Progenitor cell of endocrine pancreas (in vitro differentiated cells): Measurements from ENCODE around the gene ARID5B. TPM values are rescaled to one million over a fixed set of nuclear protein-coding genes. Genes with fewer than 3 reads are reported as not detected.

Experiments
- DNase-seq: peaks from one replicate; pipeline ENCODE4 v3.0.0; 2021; ENCODE audit warnings: low spot score; ENCODE audit not compliant: unreplicated experiment
- H3K27ac Mint-ChIP-seq: 2 replicates; pipeline ENCODE4 v1.8.0; 2021; ENCODE audit warnings: mild to moderate bottlenecking, moderate library complexity, mixed read lengths
- H3K27me3 Mint-ChIP-seq: 2 replicates; pipeline ENCODE4 v1.8.0; 2021; ENCODE audit warnings: mixed read lengths
- H3K36me3 Mint-ChIP-seq: 2 replicates; pipeline ENCODE4 v1.8.0; 2022; ENCODE audit warnings: mixed read lengths; ENCODE audit not compliant: insufficient read depth
- H3K4me1 Mint-ChIP-seq: 2 replicates; pipeline ENCODE4 v1.8.0; 2021; ENCODE audit warnings: low read depth, mixed read lengths
- H3K4me3 Mint-ChIP-seq: 2 replicates; pipeline ENCODE4 v1.8.0; 2021; ENCODE audit warnings: low read depth, mild to moderate bottlenecking, moderate library complexity, mixed read lengths
- H3K9me3 Mint-ChIP-seq: 2 replicates; pipeline ENCODE4 v1.8.0; 2021; ENCODE audit warnings: low read depth, mixed read lengths
- total RNA-seq: library from RNA; stranded (reverse); gene quantifications from 2 replicates; pipeline ENCODE4 v1.2.1, GENCODE V29; 2021
- TF ChIP-seq, protein P1 (sequence below): fragments of 200-600 bp; sonication (generic); IDR thresholded peaks from one replicate; pipeline ENCODE4 v1.5.0; 2021; ENCODE audit warnings: antibody characterized with exemption, mild to moderate bottlenecking; ENCODE audit not compliant: unreplicated experiment

The ARID5B gene
- total RNA-seq, 1 donor from 2014 or later = 19.7 TPM

DNA sequence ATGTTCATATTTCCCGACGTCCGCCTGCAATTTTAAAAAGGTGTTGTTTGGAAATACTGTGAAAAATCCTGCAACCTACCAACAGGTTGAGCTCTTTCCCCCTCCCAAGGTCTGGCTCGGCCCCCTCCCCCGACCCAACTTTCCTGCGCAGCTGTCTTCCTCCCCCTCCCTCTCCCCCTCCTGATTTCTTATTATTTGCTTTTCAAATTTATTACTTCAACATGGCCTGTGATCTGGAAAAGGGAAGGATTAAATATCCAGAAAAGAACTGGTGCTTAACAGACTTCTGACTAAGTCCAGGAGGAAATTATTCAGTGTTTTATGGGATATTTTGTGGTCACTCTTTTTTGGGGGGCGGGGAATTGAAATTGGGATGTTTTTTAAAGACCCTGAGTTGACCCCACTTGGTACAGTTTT is 2.4 kb downstream of the ARID5B start:
- Mint-ChIP-seq H3K9me3 (no peaks in the 10 kb centered on the region), H3K4me1 (peaks cover 22% of the 10 kb centered on the region), H3K36me3 (peaks cover 1% of the 10 kb centered on the region)

DNA sequence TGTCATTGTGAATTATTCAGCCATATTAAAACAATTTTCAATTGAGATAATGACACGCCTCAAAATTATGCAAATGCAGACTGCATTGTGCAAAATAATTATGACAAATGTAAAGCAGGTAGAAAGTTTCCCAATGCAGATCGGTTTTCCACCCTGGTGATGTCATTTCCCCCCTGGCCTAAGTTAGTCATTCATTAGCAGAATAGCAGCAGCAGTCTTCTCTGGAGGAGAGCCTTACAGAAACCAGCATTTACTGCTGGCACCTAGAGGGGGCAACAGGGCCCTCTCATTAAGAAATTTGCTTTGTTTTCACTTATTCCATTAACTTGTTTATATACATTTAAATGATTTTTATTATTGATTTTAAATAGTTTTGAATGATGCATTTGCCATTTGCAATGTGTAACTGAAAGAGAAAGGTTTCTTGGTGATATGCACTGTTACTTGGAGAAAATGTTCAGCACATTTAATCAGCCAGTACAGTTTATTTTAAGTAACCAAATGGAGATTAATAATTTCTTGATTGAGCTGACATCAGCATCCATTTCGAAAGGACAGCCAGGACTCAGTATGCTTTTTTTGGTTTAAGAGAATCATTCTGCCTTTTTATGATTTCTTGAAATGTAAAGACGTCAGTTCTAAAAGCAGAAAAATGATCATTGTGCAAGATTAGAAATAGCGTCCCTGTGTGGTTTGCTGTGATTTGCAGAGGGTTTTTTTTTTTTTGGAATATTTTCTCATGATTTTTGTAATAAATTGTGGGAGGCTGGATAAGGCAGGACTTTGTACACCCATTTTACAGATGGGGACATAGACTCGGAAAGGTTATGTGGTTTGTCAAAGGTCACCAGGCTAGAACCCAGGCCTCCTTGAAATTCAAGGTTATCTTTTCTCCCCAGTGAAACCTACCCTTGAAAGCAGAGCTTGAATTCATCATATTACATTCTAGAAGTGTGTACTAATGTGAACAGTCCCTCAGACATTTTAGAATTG is 3.5 kb downstream of the ARID5B start:
- H3K9me3 Mint-ChIP-seq = no peaks in the 10 kb centered on the region
- no peak for DNase-seq
- peaks cover 18% of the 10 kb centered on the region for H3K4me1 Mint-ChIP-seq
- TF ChIP-seq, protein P1, sequence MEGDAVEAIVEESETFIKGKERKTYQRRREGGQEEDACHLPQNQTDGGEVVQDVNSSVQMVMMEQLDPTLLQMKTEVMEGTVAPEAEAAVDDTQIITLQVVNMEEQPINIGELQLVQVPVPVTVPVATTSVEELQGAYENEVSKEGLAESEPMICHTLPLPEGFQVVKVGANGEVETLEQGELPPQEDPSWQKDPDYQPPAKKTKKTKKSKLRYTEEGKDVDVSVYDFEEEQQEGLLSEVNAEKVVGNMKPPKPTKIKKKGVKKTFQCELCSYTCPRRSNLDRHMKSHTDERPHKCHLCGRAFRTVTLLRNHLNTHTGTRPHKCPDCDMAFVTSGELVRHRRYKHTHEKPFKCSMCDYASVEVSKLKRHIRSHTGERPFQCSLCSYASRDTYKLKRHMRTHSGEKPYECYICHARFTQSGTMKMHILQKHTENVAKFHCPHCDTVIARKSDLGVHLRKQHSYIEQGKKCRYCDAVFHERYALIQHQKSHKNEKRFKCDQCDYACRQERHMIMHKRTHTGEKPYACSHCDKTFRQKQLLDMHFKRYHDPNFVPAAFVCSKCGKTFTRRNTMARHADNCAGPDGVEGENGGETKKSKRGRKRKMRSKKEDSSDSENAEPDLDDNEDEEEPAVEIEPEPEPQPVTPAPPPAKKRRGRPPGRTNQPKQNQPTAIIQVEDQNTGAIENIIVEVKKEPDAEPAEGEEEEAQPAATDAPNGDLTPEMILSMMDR = peak; percentile 53
- H3K4me3 Mint-ChIP-seq = peak overlapping the region; percentile 87
- peaks cover 6% of the 10 kb centered on the region for H3K36me3 Mint-ChIP-seq
- peak overlapping the region; percentile 94 for H3K27ac Mint-ChIP-seq
- H3K27me3 Mint-ChIP-seq = no peaks in the 10 kb centered on the region

More for the DNA sequence above, 2.4 kb downstream of the ARID5B start:
- peak overlapping the region; percentile 94 for H3K27ac Mint-ChIP-seq
- TF ChIP-seq, protein P1 = no peak
- peaks cover 7% of the 10 kb centered on the region for H3K27me3 Mint-ChIP-seq
- peak overlapping the region; percentile 87 for H3K4me3 Mint-ChIP-seq
- no peak for DNase-seq

DNA sequence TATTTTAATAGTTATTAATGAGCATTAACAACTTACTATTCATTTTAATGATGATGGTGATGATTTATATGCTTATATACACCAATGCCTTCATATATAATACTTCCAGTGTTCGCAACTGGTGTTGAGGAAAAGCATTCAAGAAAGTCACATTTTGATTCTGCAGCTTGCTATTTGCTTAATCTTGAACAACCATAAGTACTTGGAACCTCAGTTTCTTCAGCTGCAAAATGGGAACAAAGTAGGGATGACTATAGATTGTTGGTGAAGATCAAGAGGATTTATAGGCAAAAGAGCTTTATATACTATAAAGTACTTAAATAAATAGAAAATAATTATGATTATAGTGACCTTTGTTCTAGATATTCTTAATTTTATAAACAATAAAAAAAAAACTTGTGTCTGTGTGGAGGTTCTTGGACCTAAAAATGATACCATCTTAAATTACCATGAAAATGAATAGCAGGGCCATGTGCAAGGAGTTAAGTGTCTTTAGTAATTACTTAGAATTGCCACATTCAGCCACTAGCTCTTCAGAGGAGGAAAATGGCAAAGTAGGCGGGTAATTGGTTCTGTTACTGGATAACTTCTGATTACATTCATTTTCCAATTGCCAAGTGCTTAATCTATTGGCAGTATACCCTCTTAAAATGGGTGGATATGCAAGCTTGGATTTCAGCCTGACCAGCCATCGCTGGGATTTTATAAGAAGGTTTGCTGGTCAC is 4.5 kb downstream of the ARID5B start:
- no peaks in the 10 kb centered on the region for H3K27me3 Mint-ChIP-seq
- no peak overlapping the region for H3K4me3 Mint-ChIP-seq
- H3K27ac Mint-ChIP-seq = no peak overlapping the region
- H3K4me1 Mint-ChIP-seq = peaks cover 20% of the 10 kb centered on the region
- no peaks in the 10 kb centered on the region for H3K9me3 Mint-ChIP-seq
- no peak for DNase-seq
- TF ChIP-seq, protein P1 = no peak
- peaks cover 8% of the 10 kb centered on the region for H3K36me3 Mint-ChIP-seq

DNA sequence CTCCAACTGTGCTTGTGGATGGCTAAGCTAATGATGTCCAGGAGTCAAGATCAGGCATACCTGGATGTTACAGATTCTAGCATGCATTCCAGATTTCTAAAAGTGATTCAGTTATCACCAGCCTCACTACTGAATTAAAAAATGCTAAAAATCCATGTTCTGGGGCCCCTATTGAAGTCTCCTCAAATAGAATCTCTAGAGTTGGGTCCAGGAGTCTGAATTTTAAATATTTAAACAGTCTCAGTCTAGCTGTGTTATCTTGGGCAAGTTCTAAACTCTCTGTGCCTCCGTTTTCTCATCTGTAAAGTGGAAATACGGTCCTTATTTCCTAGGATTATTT is 5.0 kb downstream of the ARID5B start:
- H3K9me3 Mint-ChIP-seq = no peaks in the 10 kb centered on the region
- no peak for DNase-seq
- no peaks in the 10 kb centered on the region for H3K27me3 Mint-ChIP-seq
- H3K27ac Mint-ChIP-seq = no peak overlapping the region
- no peak overlapping the region for H3K4me3 Mint-ChIP-seq
- peaks cover 22% of the 10 kb centered on the region for H3K4me1 Mint-ChIP-seq
- TF ChIP-seq, protein P1 = no peak
- peaks cover 8% of the 10 kb centered on the region for H3K36me3 Mint-ChIP-seq

DNA sequence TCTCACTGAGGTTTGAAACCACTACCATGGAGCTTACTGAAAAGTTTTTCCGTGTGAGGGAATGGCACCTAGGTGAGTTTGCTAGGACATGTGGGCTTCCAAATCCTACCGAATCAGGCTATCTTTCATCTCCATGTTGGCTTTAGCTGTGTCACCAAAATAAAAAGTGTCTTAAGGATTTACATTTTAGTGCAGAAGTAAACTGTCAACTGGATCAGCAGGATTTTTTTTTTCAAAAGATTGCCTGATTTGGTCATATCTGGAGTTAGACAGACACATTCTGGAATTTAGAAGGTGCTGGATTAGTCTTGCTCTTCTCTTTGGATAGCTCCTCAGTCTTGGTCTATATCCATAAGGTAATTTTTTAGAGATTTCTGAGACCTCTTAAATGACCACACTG is 5.5 kb downstream of the ARID5B start:
- Mint-ChIP-seq H3K4me1 (peaks cover 27% of the 10 kb centered on the region), H3K4me3 (no peak overlapping the region), H3K27me3 (no peaks in the 10 kb centered on the region), H3K9me3 (no peaks in the 10 kb centered on the region), H3K36me3 (peaks cover 8% of the 10 kb centered on the region), H3K27ac (no peak overlapping the region)
- TF ChIP-seq, protein P1 = no peak
- DNase-seq = no peak
